ENCODE data around the gene LSS. TPM values are rescaled to one million over a fixed set of nuclear protein-coding genes. Genes with fewer than 3 reads are reported as not detected.
"Not testable (repeated sequence)": the region's sequence is repeated elsewhere in the genome, so short reads cannot be mapped to it uniquely, and the experiment has no call there.

The LSS gene
- total RNA-seq, 1 donor from 2014 or later: 14.1 TPM

DNA sequence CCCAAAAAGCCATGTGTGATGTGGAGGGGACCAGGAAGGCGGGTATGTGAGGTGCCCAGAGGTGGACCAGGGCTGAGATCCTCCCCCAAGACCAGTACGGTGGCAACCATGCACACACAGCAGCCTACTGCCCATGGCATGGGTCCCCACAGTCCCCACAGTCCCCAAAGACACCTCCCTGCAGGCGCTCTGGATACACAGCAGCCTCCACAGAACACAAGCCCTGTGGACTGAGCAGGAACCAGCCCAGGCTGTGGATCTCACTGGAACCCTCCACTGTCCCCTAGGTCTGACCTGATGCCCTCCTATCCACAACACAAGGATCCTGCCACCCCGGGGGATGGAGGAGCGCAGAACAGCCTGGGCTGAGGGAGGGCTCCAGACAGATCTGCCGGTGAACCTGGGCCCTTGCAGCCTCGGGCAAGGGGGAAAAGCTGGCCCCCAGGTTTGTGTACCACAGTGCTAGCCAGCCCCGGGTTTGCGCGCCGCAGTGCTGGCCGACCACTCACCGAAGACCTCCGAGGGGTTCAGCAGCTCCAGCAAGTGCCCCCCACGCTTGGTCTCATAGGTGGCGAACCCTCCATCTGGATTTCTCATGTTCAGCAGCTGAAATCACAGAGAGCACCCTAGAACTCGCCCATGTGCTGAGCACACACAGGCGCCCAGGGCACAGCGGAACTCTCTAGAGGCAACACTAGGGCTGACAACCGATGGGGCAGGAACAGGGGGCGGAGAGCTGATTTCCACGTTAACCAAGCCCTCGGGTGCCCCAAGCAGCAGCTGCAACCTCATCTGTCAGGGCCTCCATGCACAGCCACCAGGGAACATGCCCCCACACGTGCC, 22.2 kb downstream of the LSS start:
- no peak overlapping the region for H3K4me3 ChIP-seq (ENCODE audit: low read length in 3 of 3)
- H3K27ac ChIP-seq (ENCODE audit: low read depth, low read length): no peak overlapping the region
- H3K27me3 ChIP-seq (ENCODE audit: control insufficient read depth in 3 of 3, insufficient read depth in 3 of 3, low read length in 3 of 3): no peaks in the 10 kb centered on the region
- H3K4me1 ChIP-seq (ENCODE audit: control insufficient read depth in 3 of 3, insufficient read depth in 3 of 3, low read length in 3 of 3): no peaks in the 10 kb centered on the region
- H3K9ac ChIP-seq (ENCODE audit: low read depth in 1 of 3, low read length in 3 of 3): no peak overlapping the region
- H3K36me3 ChIP-seq (ENCODE audit: control insufficient read depth in 3 of 3, insufficient read depth in 3 of 3, low read length in 3 of 3): peaks cover 45 to 63% (median 56%) of the 10 kb centered on the region in 3 donors
- H3K9me3 ChIP-seq (ENCODE audit: control insufficient read depth in 3 of 3, low read length in 3 of 3): no peaks in the 10 kb centered on the region

DNA sequence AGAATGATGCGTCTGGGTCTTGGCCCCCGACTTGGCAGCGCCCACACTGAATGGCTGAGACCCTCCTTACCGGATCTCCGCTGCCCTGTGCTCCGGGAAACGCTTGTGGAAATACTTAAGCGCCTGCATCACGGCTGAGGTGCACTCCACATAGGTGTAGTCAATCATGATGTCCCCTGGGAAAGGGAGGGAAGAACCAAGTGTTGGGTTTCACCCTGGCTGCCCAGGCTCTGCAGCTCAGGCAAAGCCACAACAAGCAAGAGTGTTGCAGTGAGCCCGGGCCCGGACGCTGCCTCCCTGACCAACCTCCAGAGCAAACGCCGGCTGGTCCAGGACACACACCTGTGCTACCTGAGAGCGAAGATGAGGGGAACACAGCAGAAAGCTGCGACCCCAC, 22.8 kb downstream of the LSS start:
- no peaks in the 10 kb centered on the region for H3K9me3 ChIP-seq (ENCODE audit: control insufficient read depth in 3 of 3, low read length in 3 of 3)
- no peaks in the 10 kb centered on the region for H3K27me3 ChIP-seq (ENCODE audit: control insufficient read depth in 3 of 3, insufficient read depth in 3 of 3, low read length in 3 of 3)
- no peak overlapping the region for H3K27ac ChIP-seq (ENCODE audit: low read depth, low read length)
- no peak overlapping the region for H3K4me3 ChIP-seq (ENCODE audit: low read length in 3 of 3)
- H3K36me3 ChIP-seq (ENCODE audit: control insufficient read depth in 3 of 3, insufficient read depth in 3 of 3, low read length in 3 of 3): peaks cover 46 to 63% (median 56%) of the 10 kb centered on the region in 3 donors
- no peak overlapping the region for H3K9ac ChIP-seq (ENCODE audit: low read depth in 1 of 3, low read length in 3 of 3)
- no peaks in the 10 kb centered on the region for H3K4me1 ChIP-seq (ENCODE audit: control insufficient read depth in 3 of 3, insufficient read depth in 3 of 3, low read length in 3 of 3)

DNA sequence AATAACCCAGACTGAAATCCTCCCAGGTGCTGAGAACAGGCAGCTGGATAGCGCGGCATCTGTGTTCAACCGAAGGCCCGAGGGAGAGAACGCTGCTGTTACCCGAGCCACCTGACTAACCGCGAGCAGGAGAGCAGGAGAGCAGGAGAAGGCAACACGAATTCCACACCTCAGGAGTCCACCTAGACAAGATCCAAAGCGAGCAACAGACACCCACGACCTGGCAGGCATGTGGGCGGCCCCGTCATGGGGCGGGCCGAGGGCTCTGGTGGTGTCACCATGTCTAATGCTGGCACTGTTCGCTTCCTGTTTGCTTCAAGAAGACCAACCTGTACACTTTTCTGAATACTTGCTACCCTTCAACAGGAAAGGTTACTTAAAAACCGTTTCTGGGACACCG, 23.4 kb downstream of the LSS start:
- Histone ChIP-seq H3K9ac (ENCODE audit: low read depth in 1 of 3, low read length in 3 of 3) (no peak overlapping the region), H3K27ac (ENCODE audit: low read depth, low read length) (no peak overlapping the region), H3K36me3 (ENCODE audit: control insufficient read depth in 3 of 3, insufficient read depth in 3 of 3, low read length in 3 of 3) (peaks cover 43 to 63% (median 57%) of the 10 kb centered on the region in 3 donors), H3K9me3 (ENCODE audit: control insufficient read depth in 3 of 3, low read length in 3 of 3) (no peaks in the 10 kb centered on the region), H3K4me1 (ENCODE audit: control insufficient read depth in 3 of 3, insufficient read depth in 3 of 3, low read length in 3 of 3) (no peaks in the 10 kb centered on the region), H3K27me3 (ENCODE audit: control insufficient read depth in 3 of 3, insufficient read depth in 3 of 3, low read length in 3 of 3) (no peaks in the 10 kb centered on the region), H3K4me3 (ENCODE audit: low read length in 3 of 3) (no peak overlapping the region)

DNA sequence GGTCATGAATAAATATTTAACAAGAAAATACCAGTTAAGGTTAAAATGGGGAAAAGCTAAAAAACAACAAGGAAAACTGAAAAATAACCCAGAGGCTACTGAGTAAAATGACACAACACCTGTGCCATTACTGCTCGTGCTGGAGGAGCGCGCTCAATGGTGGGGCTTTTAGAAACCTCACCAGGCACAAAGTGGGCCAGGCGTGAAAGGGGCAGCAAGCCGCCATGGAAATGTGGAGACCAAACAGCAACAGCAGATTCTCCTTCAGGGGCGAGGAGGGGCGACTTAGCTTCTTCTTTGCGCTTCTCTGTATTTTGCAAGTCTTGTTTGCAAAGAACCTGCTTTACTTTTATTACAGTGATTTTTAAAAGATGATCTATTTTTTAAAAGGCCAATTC, 25.4 kb downstream of the LSS start:
- Histone ChIP-seq H3K9ac (ENCODE audit: low read depth in 1 of 3, low read length in 3 of 3) (no peak overlapping the region), H3K36me3 (ENCODE audit: control insufficient read depth in 3 of 3, insufficient read depth in 3 of 3, low read length in 3 of 3) (peaks cover 42 to 64% (median 48%) of the 10 kb centered on the region in 3 donors), H3K27ac (ENCODE audit: low read depth, low read length) (no peak overlapping the region), H3K9me3 (ENCODE audit: control insufficient read depth in 3 of 3, low read length in 3 of 3) (no peaks in the 10 kb centered on the region), H3K4me3 (ENCODE audit: low read length in 3 of 3) (no peak overlapping the region), H3K4me1 (ENCODE audit: control insufficient read depth in 3 of 3, insufficient read depth in 3 of 3, low read length in 3 of 3) (no peaks in the 10 kb centered on the region), H3K27me3 (ENCODE audit: control insufficient read depth in 3 of 3, insufficient read depth in 3 of 3, low read length in 3 of 3) (no peaks in the 10 kb centered on the region)

DNA sequence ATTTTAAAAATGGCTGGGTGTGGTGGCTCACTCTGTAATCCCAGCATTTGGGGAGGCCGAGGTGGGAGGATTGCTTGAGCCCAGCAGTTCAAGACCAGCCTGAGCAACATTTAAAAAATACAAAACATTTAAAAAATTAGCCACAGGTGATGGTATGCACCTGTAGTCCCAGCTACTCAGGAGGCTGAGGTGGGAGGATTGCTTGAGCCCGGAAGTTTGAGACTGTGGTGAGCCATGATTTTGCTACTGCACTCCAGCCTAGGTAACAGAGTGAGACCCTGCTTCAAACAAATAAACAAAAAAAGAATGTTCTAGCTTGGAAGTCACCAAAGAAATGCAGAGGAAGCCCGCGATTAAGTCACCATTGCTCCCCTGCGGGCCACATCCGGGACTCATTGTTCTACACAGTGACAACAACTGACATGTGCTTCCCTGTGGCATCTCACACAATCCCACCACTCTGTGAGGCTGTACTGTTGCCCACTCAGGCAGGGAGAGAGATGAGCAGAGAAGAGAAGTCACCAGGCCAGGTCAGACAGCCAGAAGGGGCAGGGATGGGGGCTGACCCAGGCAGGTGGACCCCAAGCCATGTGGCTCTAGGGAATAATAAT, 25.9 kb downstream of the LSS start:
- Histone ChIP-seq H3K36me3 (ENCODE audit: control insufficient read depth in 3 of 3, insufficient read depth in 3 of 3, low read length in 3 of 3) (peaks cover 39 to 62% (median 43%) of the 10 kb centered on the region in 3 donors), H3K4me1 (ENCODE audit: control insufficient read depth in 3 of 3, insufficient read depth in 3 of 3, low read length in 3 of 3) (no peaks in the 10 kb centered on the region), H3K9me3 (ENCODE audit: control insufficient read depth in 3 of 3, low read length in 3 of 3) (no peaks in the 10 kb centered on the region), H3K4me3 (ENCODE audit: low read length in 3 of 3) (no peak overlapping the region), H3K27me3 (ENCODE audit: control insufficient read depth in 3 of 3, insufficient read depth in 3 of 3, low read length in 3 of 3) (no peaks in the 10 kb centered on the region), H3K9ac (ENCODE audit: low read depth in 1 of 3, low read length in 3 of 3) (no peak overlapping the region), H3K27ac (ENCODE audit: low read depth, low read length) (no peak overlapping the region)

DNA sequence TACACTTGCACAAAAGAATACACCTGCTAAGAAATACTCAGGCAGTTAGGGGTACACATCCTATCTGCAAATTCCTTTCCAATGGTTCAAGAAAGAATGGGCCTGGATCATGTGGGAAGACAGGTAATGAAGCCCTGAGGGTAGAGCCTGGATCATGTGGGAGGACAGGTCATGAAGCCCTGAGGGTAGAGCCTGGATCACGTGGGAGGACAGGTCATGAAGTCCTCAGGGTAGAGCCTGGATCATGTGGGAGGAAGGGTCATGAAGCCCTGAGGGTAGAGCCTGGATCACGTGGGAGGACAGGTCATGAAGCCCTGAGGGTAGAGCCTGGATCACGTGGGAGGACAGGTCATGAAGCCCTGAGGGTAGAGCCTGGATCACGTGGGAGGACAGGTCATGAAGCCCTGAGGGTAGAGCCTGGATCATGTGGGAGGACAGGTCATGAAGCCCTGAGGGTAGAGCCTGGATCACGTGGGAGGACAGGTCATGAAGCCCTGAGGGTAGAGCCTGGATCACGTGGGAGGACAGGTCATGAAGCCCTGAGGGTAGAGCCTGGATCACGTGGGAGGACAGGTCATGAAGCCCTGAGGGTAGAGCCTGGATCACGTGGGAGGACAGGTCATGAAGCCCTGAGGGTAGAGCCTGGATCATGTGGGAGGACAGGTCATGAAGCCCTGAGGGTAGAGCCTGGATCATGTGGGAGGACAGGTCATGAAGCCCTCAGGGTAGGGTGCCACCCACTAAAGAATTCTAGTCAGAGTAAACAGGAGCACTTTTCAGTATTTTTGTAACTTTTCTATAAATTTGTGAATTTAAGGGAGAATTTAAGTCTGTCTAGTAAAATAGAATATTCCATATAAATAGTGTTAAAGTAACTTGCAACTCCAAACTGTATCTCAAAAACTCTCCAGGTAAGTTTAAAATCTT, 27.4 kb downstream of the LSS start:
- H3K36me3 ChIP-seq (ENCODE audit: control insufficient read depth in 3 of 3, insufficient read depth in 3 of 3, low read length in 3 of 3): peaks cover 30 to 60% (median 35%) of the 10 kb centered on the region in 3 donors
- H3K4me1 ChIP-seq (ENCODE audit: control insufficient read depth in 3 of 3, insufficient read depth in 3 of 3, low read length in 3 of 3): not testable (repeated sequence)

DNA sequence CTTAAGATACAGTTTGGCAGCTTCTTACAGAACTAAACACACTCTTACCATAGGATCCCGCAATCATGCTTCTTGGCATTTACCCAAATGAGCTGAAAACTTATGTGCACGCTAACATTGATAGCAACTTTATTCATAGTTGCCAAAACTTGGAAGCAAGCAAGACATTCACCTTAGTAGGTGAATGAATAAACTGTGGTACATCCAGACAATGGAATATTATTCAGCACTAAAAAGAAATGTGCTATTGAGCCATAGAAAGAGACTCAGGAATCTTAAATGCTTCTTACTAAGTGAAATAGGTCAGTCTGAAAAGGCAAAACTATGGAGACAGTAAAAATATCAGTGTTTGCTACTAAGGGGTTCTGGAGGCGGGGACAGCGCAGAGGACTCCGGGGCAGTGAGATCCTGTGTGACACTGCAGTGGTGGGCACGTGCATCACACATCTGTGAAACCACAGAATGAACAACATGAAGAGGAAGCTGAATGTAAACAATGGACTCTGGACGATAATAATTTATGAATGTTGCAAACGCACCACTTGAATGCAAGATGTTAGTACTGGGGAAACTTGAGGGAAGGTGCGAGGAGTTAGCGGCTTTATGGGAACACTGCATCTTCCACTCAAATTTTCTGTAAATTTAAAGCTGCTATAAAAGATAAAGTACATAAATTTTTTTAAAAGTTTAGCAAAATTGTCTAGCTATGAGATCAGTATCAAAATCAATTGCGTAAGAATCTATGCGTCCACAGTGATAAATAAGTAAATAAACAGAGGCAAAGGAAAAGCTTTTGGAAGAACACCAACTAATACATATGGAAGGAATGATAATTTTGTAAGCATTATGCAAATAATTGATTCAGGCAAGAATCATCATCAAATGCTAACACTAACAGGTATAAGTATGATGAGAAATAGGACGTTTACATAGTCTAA, 28.9 kb downstream of the LSS start:
- H3K4me3 ChIP-seq (ENCODE audit: low read length in 3 of 3): no peak overlapping the region
- H3K9me3 ChIP-seq (ENCODE audit: control insufficient read depth in 3 of 3, low read length in 3 of 3): no peaks in the 10 kb centered on the region
- H3K27me3 ChIP-seq (ENCODE audit: control insufficient read depth in 3 of 3, insufficient read depth in 3 of 3, low read length in 3 of 3): no peaks in the 10 kb centered on the region
- H3K4me1 ChIP-seq (ENCODE audit: control insufficient read depth in 3 of 3, insufficient read depth in 3 of 3, low read length in 3 of 3): no peaks in the 10 kb centered on the region
- H3K36me3 ChIP-seq (ENCODE audit: control insufficient read depth in 3 of 3, insufficient read depth in 3 of 3, low read length in 3 of 3): peaks cover 33 to 60% (median 45%) of the 10 kb centered on the region in 3 donors
- no peak overlapping the region for H3K27ac ChIP-seq (ENCODE audit: low read depth, low read length)
- no peak overlapping the region for H3K9ac ChIP-seq (ENCODE audit: low read depth in 1 of 3, low read length in 3 of 3)

More for the DNA sequence above, 27.4 kb downstream of the LSS start:
- not testable (repeated sequence) for H3K27ac ChIP-seq (ENCODE audit: low read depth, low read length); H3K27me3 ChIP-seq (ENCODE audit: control insufficient read depth in 3 of 3, insufficient read depth in 3 of 3, low read length in 3 of 3); H3K9ac ChIP-seq (ENCODE audit: low read depth in 1 of 3, low read length in 3 of 3); H3K9me3 ChIP-seq (ENCODE audit: control insufficient read depth in 3 of 3, low read length in 3 of 3); H3K4me3 ChIP-seq (ENCODE audit: low read length in 3 of 3)

DNA sequence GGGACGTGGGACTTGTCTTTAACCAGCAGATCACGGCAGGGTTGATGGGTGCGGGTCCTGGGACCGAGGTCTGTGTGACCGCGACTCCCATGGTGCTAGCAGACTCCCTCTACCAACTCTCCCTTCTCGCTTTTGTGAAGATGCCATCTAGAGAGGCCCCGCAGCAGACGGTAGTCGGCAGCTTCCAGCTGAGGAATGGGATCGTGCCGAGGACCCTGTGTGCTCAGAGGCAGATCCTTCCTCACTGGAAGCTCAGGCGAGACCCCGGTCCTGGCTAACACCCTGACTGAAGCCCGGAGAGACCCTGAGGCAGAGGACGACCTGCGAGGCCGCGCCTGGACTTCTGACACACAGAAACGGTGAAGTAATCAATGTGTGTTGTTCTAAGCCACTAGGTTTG, 31.8 kb downstream of the LSS start:
- H3K4me1 ChIP-seq (ENCODE audit: control insufficient read depth in 3 of 3, insufficient read depth in 3 of 3, low read length in 3 of 3): no peaks in the 10 kb centered on the region
- H3K27me3 ChIP-seq (ENCODE audit: control insufficient read depth in 3 of 3, insufficient read depth in 3 of 3, low read length in 3 of 3): no peaks in the 10 kb centered on the region
- H3K9me3 ChIP-seq (ENCODE audit: control insufficient read depth in 3 of 3, low read length in 3 of 3): no peaks in the 10 kb centered on the region
- H3K4me3 ChIP-seq (ENCODE audit: low read length in 3 of 3): no peak overlapping the region
- H3K9ac ChIP-seq (ENCODE audit: low read depth in 1 of 3, low read length in 3 of 3): no peak overlapping the region
- no peak overlapping the region for H3K27ac ChIP-seq (ENCODE audit: low read depth, low read length)
- H3K36me3 ChIP-seq (ENCODE audit: control insufficient read depth in 3 of 3, insufficient read depth in 3 of 3, low read length in 3 of 3): peaks cover 52 to 75% (median 61%) of the 10 kb centered on the region in 3 donors

DNA sequence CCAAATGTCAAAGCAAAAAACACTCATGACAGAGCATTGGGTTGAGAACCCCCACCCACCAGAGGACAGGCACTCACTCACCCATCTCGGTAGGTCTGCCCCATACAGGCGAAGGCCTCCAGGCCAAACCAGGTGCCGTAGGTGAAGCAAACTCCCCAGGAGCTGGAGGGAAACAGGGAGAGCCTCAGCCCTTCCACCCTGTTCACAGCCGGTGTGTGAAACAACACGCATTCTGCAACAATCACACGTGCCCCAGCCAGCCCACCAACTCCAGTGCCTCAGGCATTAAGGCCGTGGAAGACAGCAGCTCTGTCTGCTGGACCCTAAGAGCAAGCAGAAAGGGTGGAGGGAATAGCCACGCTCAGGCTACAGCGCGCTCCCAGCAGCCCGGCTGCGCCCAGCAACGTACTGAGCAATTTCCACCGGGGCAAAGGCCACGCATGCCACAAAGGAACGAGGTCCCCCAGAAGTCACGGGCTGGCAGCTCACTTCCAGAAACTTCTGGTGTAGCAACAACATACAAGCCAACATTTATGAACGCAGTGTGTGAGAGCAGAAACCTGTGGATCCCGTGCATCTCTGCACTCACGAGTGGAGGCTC, 32.9 kb downstream of the LSS start:
- Histone ChIP-seq H3K4me3 (ENCODE audit: low read length in 3 of 3) (no peak overlapping the region), H3K36me3 (ENCODE audit: control insufficient read depth in 3 of 3, insufficient read depth in 3 of 3, low read length in 3 of 3) (peaks cover 50 to 72% (median 67%) of the 10 kb centered on the region in 3 donors), H3K9ac (ENCODE audit: low read depth in 1 of 3, low read length in 3 of 3) (no peak overlapping the region), H3K9me3 (ENCODE audit: control insufficient read depth in 3 of 3, low read length in 3 of 3) (no peaks in the 10 kb centered on the region), H3K27me3 (ENCODE audit: control insufficient read depth in 3 of 3, insufficient read depth in 3 of 3, low read length in 3 of 3) (no peaks in the 10 kb centered on the region), H3K27ac (ENCODE audit: low read depth, low read length) (no peak overlapping the region), H3K4me1 (ENCODE audit: control insufficient read depth in 3 of 3, insufficient read depth in 3 of 3, low read length in 3 of 3) (peaks cover 0 to 9% (median 7%) of the 10 kb centered on the region in 3 donors)
